Epidermal melanocyte (primary cell): ENCODE results near the gene RPA3.
"Not testable (repeated sequence)": the region's sequence is repeated elsewhere in the genome, so short reads cannot be mapped to it uniquely, and the experiment has no call there.

ENCODE experiments used
- DNase-seq: peaks from one replicate; pipeline ENCODE4 v3.0.0; 2011; ENCODE audit warnings: low spot score; ENCODE audit not compliant: insufficient read length

Gene RPA3

GRCh38 chr7:7695111-7695817, 23.1 kb downstream of the RPA3 start:
- DNase-seq = peak; percentile 29

- no peak for DNase-seq
Measured at GRCh38 chr7:7694542-7694941, 23.9 kb downstream of the RPA3 start.

- DNase-seq = no peak
Measured at GRCh38 chr7:7693881-7694280, 24.5 kb downstream of the RPA3 start.

- DNase-seq = no peak
Measured at GRCh38 chr7:7688956-7689355, 29.5 kb downstream of the RPA3 start.

- DNase-seq = no peak
Measured at GRCh38 chr7:7688310-7688709, 30.1 kb downstream of the RPA3 start.

GRCh38 chr7:7687800-7688199, 30.6 kb downstream of the RPA3 start:
- no peak for DNase-seq

GRCh38 chr7:7686811-7687508, 31.4 kb downstream of the RPA3 start:
- DNase-seq = no peak

- no peak for DNase-seq
Measured at GRCh38 chr7:7682861-7683260, 35.5 kb downstream of the RPA3 start.

- no peak for DNase-seq
Measured at GRCh38 chr7:7681936-7682329, 36.5 kb downstream of the RPA3 start.

GRCh38 chr7:7681191-7681935, 37.0 kb downstream of the RPA3 start:
- no peak for DNase-seq

- DNase-seq = not testable (repeated sequence)
Measured at GRCh38 chr7:7679640-7680039, 38.8 kb downstream of the RPA3 start.

GRCh38 chr7:7675686-7676085, 42.7 kb downstream of the RPA3 start:
- DNase-seq = no peak

GRCh38 chr7:7673240-7673550, 45.2 kb downstream of the RPA3 start:
- DNase-seq = no peak

- DNase-seq = no peak
Measured at GRCh38 chr7:7672545-7673239, 45.7 kb downstream of the RPA3 start.

- no peak for DNase-seq
Measured at GRCh38 chr7:7671361-7671760, 47.0 kb downstream of the RPA3 start.

GRCh38 chr7:7670490-7670889, 47.9 kb downstream of the RPA3 start:
- no peak for DNase-seq

- DNase-seq = no peak
Measured at GRCh38 chr7:7668706-7669105, 49.7 kb downstream of the RPA3 start.

GRCh38 chr7:7667187-7667586, 51.2 kb downstream of the RPA3 start:
- no peak for DNase-seq

- no peak for DNase-seq
Measured at GRCh38 chr7:7665031-7665430, 53.4 kb downstream of the RPA3 start.

GRCh38 chr7:7664291-7664690, 54.1 kb downstream of the RPA3 start:
- DNase-seq = no peak

GRCh38 chr7:7662527-7662926, 55.9 kb downstream of the RPA3 start:
- no peak for DNase-seq

- not testable (repeated sequence) for DNase-seq
Measured at GRCh38 chr7:7656459-7656858, 61.9 kb downstream of the RPA3 start.
